Transverse colon (tissue), 4 donors: ENCODE data around the gene WNT9A. TPM values are rescaled to one million over a fixed set of nuclear protein-coding genes. Genes with fewer than 3 reads are reported as not detected.
"Not testable (repeated sequence)": the region's sequence is repeated elsewhere in the genome, so short reads cannot be mapped to it uniquely, and the experiment has no call there.

Experiments
- DNase-seq: peaks from one replicate; pipeline ENCODE4 v3.0.0-alpha.2; 2019
- H3K27ac ChIP-seq, 4 donors: fragments of 200-600 bp; sonication (generic); 2 replicates each; pipeline ENCODE4 v1.5.1; 2016 to 2018; ENCODE audit warnings: inconsistent platforms in 4 of 4
- H3K27me3 ChIP-seq: fragments of 200-600 bp; sonication (generic); 2 replicates; pipeline ENCODE4 v1.5.1; 2017; ENCODE audit warnings: inconsistent platforms
- H3K36me3 ChIP-seq, 4 donors: fragments of 200-600 bp; sonication (generic); 2 replicates each; pipeline ENCODE4 v1.5.1; 2017 to 2019; ENCODE audit warnings: inconsistent platforms in 4 of 4
- H3K4me1 ChIP-seq, 4 donors: fragments of 200-600 bp; sonication (generic); 2 replicates each; pipeline ENCODE4 v1.5.1; 2017 to 2020; ENCODE audit warnings: inconsistent platforms in 4 of 4
- H3K4me3 ChIP-seq, 4 donors: fragments of 200-600 bp; sonication (generic); 1 replicate in 1 of 4; 2 replicates in 3 of 4; pipeline versions ENCODE4 v1.5.1 to v1.6.1; 2017 to 2019; ENCODE audit warnings: inconsistent platforms in 4 of 4
- H3K9me3 ChIP-seq, 2 donors: fragments of 200-600 bp; sonication (generic); 2 replicates each; pipeline ENCODE4 v1.5.1; 2017 to 2019; ENCODE audit warnings: inconsistent platforms in 2 of 2
- CTCF ChIP-seq, 5 experiments: fragments of 200-600 bp in 3 of 5; fragments of 450-650 bp in 2 of 5; sonication (generic) in 3 of 5; IDR thresholded peaks; 1 replicate in 2 of 5; 2 replicates in 3 of 5; pipeline ENCODE4 v1.5.1; 2016 to 2017; ENCODE audit warnings: antibody characterized with exemption in 5 of 5, inconsistent platforms in 3 of 5, mild to moderate bottlenecking in 2 of 5, moderate library complexity in 1 of 5
- EP300 ChIP-seq: sonication (generic); formaldehyde crosslinking; IDR thresholded peaks from one replicate; pipeline ENCODE4 v1.6.1; 2017; ENCODE audit warnings: antibody characterized with exemption, low read depth
- POLR2A ChIP-seq: fragments of 450-650 bp; IDR thresholded peaks from one replicate; pipeline ENCODE4 v1.6.1; 2016; ENCODE audit warnings: antibody characterized with exemption, mild to moderate bottlenecking, moderate library complexity
- POLR2AphosphoS5 ChIP-seq, 3 donors: sonication (generic); formaldehyde crosslinking; IDR thresholded peaks; one replicate each; pipeline ENCODE4 v1.6.1; 2016; ENCODE audit warnings: antibody characterized with exemption in 3 of 3
- WGBS, 2 donors: methylation state at CpG; one replicate each; pipeline ENCODE4 v1.1.5; 2018; ENCODE audit warnings: low coverage in 1 of 2; 5-methylcytosine and 5-hydroxymethylcytosine counted together
- in situ Hi-C, 4 donors: fragments of 200-750 bp; cut with MboI; loops; one replicate each; pipeline versions ENCODE4 v1.15.0 to v1.15.1; 2017; ENCODE audit warnings: low sequenced_read_pairs in 3 of 4, low pct_ligation_motif_present in 1 of 4, low pct_unique_long_range_greater_than_20kb in 1 of 4
- intact Hi-C: fragments of 100-400 bp; cut with DNase I; formaldehyde crosslinking; loops from one replicate; pipeline ENCODE4 v1.15.1; 2023; ENCODE audit warnings: low total_unique reads
- total RNA-seq, 4 donors: library from RNA; depleted of rRNA; stranded (reverse); fragments of >200 nt; gene quantifications; one replicate each; pipeline ENCODE4 v1.1.0, GENCODE V29; 2016

WNT9A gene
- 1 to 10 TPM; 1.2 to 4.0 (median 1.8) TPM for total RNA-seq

- peak within 1 kb of the TSS; percentile 36 to 61 (median 52) for H3K4me3 ChIP-seq
- H3K27ac ChIP-seq = peak within 1 kb of the TSS; percentile 87 to 94 (median 88)
- H3K36me3 ChIP-seq = no peaks in the 10 kb centered on the region
- H3K4me1 ChIP-seq = peaks cover 22 to 51% (median 41%) of the 10 kb centered on the region in 4 donors
- peak; percentile 38 for DNase-seq
- no peaks in the 10 kb centered on the region for H3K9me3 ChIP-seq
- intact Hi-C loops (loop anchor here (1.0 to 10.0 kb wide), 2 partner anchors 63 to 189 kb away; no protein-coding TSS in a partner anchor), in situ Hi-C loops (loop anchor here in 1 of 4 donors (25.0 kb wide), 1 partner anchor 186 kb away; no protein-coding TSS in a partner anchor)
- TF ChIP-seq EP300 (no peak), CTCF (IDR thresholded peaks at IDR 0.05) (no peak), POLR2AphosphoS5 (IDR thresholded peaks at IDR 0.05) (peak in 1 of 3 donors; percentile 9)
- 1% methylated on average over 16 to 55 of the region's 120 CpGs for WGBS, 2 donors
- H3K27me3 ChIP-seq = peaks cover 39% of the 10 kb centered on the region
Observed at GRCh38 chr1:227947676-227948492, at the start of gene WNT9A. Gene WNT9A (minus strand): TSS chr1:227947932. CDS start chr1:227947887, 45 bp downstream.

GRCh38 chr1:227996187-227996950 is 48.6 kb upstream of the WNT9A start:
- WGBS, 2 donors = 14 to 17% methylated on average over 1 of the region's 1 CpG
- in situ Hi-C loops = no loop called here
- Histone ChIP-seq H3K4me3 (no peak overlapping the region), H3K27me3 (peaks cover 5% of the 10 kb centered on the region), H3K27ac (no peak overlapping the region), H3K9me3 (peaks cover 3 to 8% of the 10 kb centered on the region in 2 donors), H3K36me3 (no peaks in the 10 kb centered on the region), H3K4me1 (no peaks in the 10 kb centered on the region)
- intact Hi-C loops = no loop called here
- TF ChIP-seq EP300 = no peak
- no peak for TF ChIP-seq POLR2A
- TF ChIP-seq POLR2AphosphoS5 (IDR thresholded peaks at IDR 0.05) = no peak
- no peak for TF ChIP-seq CTCF (IDR thresholded peaks at IDR 0.05)
- no peak for DNase-seq

GRCh38 chr1:227994632-227995300 is 47.0 kb upstream of the WNT9A start:
- intact Hi-C loops (no loop called here), in situ Hi-C loops (no loop called here)
- 64 to 71% methylated on average over 3 to 7 of the region's 7 CpGs for WGBS, 2 donors
- Histone ChIP-seq H3K4me1 (no peaks in the 10 kb centered on the region), H3K27ac (no peak overlapping the region), H3K4me3 (no peak overlapping the region), H3K36me3 (no peaks in the 10 kb centered on the region), H3K27me3 (peaks cover 5% of the 10 kb centered on the region), H3K9me3 (peaks cover 3 to 8% of the 10 kb centered on the region in 2 donors)
- TF ChIP-seq POLR2A (no peak), POLR2AphosphoS5 (IDR thresholded peaks at IDR 0.05) (no peak), EP300 (no peak), CTCF (IDR thresholded peaks at IDR 0.05) (no peak)
- DNase-seq = no peak

GRCh38 chr1:227987181-227987580 is 39.4 kb upstream of the WNT9A start:
- in situ Hi-C loops = no loop called here
- intact Hi-C loops = no loop called here
- WGBS, 2 donors = 89 to 90% methylated on average over 2 of the region's 2 CpGs
- Histone ChIP-seq H3K27me3 (peaks cover 35% of the 10 kb centered on the region), H3K9me3 (peaks cover 0 to 4% of the 10 kb centered on the region in 2 donors), H3K36me3 (no peaks in the 10 kb centered on the region), H3K27ac (no peak overlapping the region), H3K4me1 (no peaks in the 10 kb centered on the region), H3K4me3 (no peak overlapping the region)
- no peak for TF ChIP-seq EP300
- TF ChIP-seq POLR2AphosphoS5 (IDR thresholded peaks at IDR 0.05) = no peak
- TF ChIP-seq CTCF (IDR thresholded peaks at IDR 0.05) = no peak
- no peak for TF ChIP-seq POLR2A
- DNase-seq = no peak

GRCh38 chr1:227975583-227976283 is 28.0 kb upstream of the WNT9A start:
- DNase-seq, in situ Hi-C loops, H3K4me1 ChIP-seq, H3K36me3 ChIP-seq, H3K27ac ChIP-seq, H3K27me3 ChIP-seq, intact Hi-C loops, H3K9me3 ChIP-seq, H3K4me3 ChIP-seq: not testable (repeated sequence)
- WGBS, 2 donors = 94% methylated on average over 13 of the region's 21 CpGs; no CpG with 5 or more reads in 1 of the 2 donors
